Panc1 (cell line): Measurements from ENCODE around the gene MAPK7. TPM values are rescaled to one million over a fixed set of nuclear protein-coding genes. Genes with fewer than 3 reads are reported as not detected.

Experiments used
- ATAC-seq: fragments of 200-7000 bp; cut with Tn5 transposase; 2 replicates; pipeline ENCODE4 v1.9.1; 2020; ENCODE audit warnings: mild to moderate bottlenecking, moderate library complexity
- BruUV-seq: library from RNA; stranded (reverse); fragments of 400-500 nt; replicated peaks from 2 replicates; lab custom pipeline; 2021; lab: Mats Ljungman, UMichigan
- CTCF ChIA-PET: fragments of 300-600 bp; sonication (Branson Sonifier 250); formaldehyde crosslinking; loops from one replicate; lab custom pipeline; 2022; ENCODE audit warnings: antibody characterized with exemption; lab: Charles Lee
- POLR2A ChIA-PET: fragments of 300-600 bp; sonication (Branson Sonifier 250); formaldehyde crosslinking; loops from one replicate; lab custom pipeline; 2022; ENCODE audit warnings: antibody characterized with exemption; lab: Charles Lee
- DNase-seq: peaks from one replicate; pipeline ENCODE4 v3.0.0-alpha.2; 2010; ENCODE audit warnings: low read depth, low spot score
- H3K27ac ChIP-seq: 2 replicates; pipeline ENCODE4 v1.5.1; 2011; ENCODE audit warnings: mild to moderate bottlenecking, low read length, inconsistent platforms
- H3K27me3 ChIP-seq: fragments of 200-500 bp; sonication (Bioruptor generic); 2 replicates; pipeline ENCODE4 v1.6.0; 2014; ENCODE audit warnings: low read length, inconsistent platforms; ENCODE audit not compliant: control insufficient read depth, insufficient read depth
- H3K36me3 ChIP-seq: fragments of 200-500 bp; sonication (Bioruptor generic); 2 replicates; pipeline ENCODE4 v1.5.1; 2014; ENCODE audit warnings: inconsistent platforms, mild to moderate bottlenecking, low read length, moderate library complexity; ENCODE audit not compliant: control insufficient read depth, insufficient read depth
- H3K4me1 ChIP-seq: 2 replicates; pipeline ENCODE4 v1.5.1; 2011; ENCODE audit warnings: inconsistent platforms, mild to moderate bottlenecking, low read length, moderate library complexity; ENCODE audit not compliant: control insufficient read depth, insufficient read depth
- H3K4me3 ChIP-seq, 2 experiments: 2 replicates each; pipeline ENCODE4 v1.5.1; 2011 to 2012; ENCODE audit warnings: low read depth in 2 of 2, low read length in 2 of 2, mild to moderate bottlenecking in 2 of 2, inconsistent platforms in 1 of 2, moderate library complexity in 1 of 2
- H3K9me3 ChIP-seq: fragments of 200-500 bp; sonication (Bioruptor generic); 2 replicates; pipeline ENCODE4 v1.5.1; 2014; ENCODE audit warnings: low read depth, mild to moderate bottlenecking, inconsistent platforms, low read length, moderate library complexity; ENCODE audit not compliant: control insufficient read depth, insufficient read depth
- POLR2AphosphoS5 ChIP-seq: IDR thresholded peaks from 2 replicates; pipeline ENCODE4 v1.6.1; 2012; ENCODE audit warnings: mild to moderate bottlenecking, low read depth, low read length, moderate library complexity
- SIN3A ChIP-seq: IDR thresholded peaks from 2 replicates; pipeline ENCODE4 v1.6.1; 2012; ENCODE audit warnings: low read depth, mild to moderate bottlenecking, low read length, moderate library complexity, borderline replicate concordance; ENCODE audit not compliant: insufficient read depth
- TCF7L2 ChIP-seq: IDR thresholded peaks from 2 replicates; pipeline ENCODE4 v1.6.1; 2011; ENCODE audit warnings: mild to moderate bottlenecking, low read depth, low read length, inconsistent platforms
- in situ Hi-C: cut with HindIII; loops from 2 replicates; pipeline ENCODE4 v1.10.0; 2016; ENCODE audit warnings: low sequenced_read_pairs, low pct_unique_long_range_greater_than_20kb
- intact Hi-C: fragments of 100-400 bp; cut with micrococcal nuclease; formaldehyde crosslinking; loops from one replicate; pipeline ENCODE4 v1.10.0; 2022; ENCODE audit not compliant: unreplicated experiment
- total RNA-seq: library from RNA; stranded (reverse); gene quantifications from one replicate; pipeline ENCODE4 v1.2.1, GENCODE V29; 2021; ENCODE audit not compliant: unreplicated experiment
- TF ChIP-seq, protein P1 (sequence below): fragments of 450-650 bp; IDR thresholded peaks from 2 replicates; pipeline ENCODE4 v1.5.1; 2017; ENCODE audit warnings: mild to moderate bottlenecking
- TF ChIP-seq, protein P2 (sequence below), 2 experiments: IDR thresholded peaks; 2 replicates each; pipeline ENCODE4 v1.6.1; 2011 to 2012; ENCODE audit warnings: low read depth in 2 of 2, control low read depth in 1 of 2, low read length in 1 of 2, mild to moderate bottlenecking in 1 of 2, moderate library complexity in 1 of 2; ENCODE audit not compliant: insufficient read depth in 1 of 2

The MAPK7 gene
- total RNA-seq, 1 experiment from 2014 or later: 28.9 TPM

GRCh38 chr17:19374136-19374535 is 4.2 kb upstream of the MAPK7 start:
- Histone ChIP-seq H3K4me1 (no peaks in the 10 kb centered on the region; the same call in 1 of the 2 replicates), H3K27ac (no peak overlapping the region), H3K4me3 (no peak overlapping the region), H3K27me3 (no peaks in the 10 kb centered on the region), H3K9me3 (no peaks in the 10 kb centered on the region), H3K36me3 (peaks cover 6% of the 10 kb centered on the region; the same call in 1 of the 2 replicates)
- BruUV-seq: no TSS peak
- TF ChIP-seq SIN3A (no peak), POLR2AphosphoS5 (no peak), TCF7L2 (no peak)
- TF ChIP-seq, protein P1, sequence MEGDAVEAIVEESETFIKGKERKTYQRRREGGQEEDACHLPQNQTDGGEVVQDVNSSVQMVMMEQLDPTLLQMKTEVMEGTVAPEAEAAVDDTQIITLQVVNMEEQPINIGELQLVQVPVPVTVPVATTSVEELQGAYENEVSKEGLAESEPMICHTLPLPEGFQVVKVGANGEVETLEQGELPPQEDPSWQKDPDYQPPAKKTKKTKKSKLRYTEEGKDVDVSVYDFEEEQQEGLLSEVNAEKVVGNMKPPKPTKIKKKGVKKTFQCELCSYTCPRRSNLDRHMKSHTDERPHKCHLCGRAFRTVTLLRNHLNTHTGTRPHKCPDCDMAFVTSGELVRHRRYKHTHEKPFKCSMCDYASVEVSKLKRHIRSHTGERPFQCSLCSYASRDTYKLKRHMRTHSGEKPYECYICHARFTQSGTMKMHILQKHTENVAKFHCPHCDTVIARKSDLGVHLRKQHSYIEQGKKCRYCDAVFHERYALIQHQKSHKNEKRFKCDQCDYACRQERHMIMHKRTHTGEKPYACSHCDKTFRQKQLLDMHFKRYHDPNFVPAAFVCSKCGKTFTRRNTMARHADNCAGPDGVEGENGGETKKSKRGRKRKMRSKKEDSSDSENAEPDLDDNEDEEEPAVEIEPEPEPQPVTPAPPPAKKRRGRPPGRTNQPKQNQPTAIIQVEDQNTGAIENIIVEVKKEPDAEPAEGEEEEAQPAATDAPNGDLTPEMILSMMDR: no peak
- TF ChIP-seq, protein P2, sequence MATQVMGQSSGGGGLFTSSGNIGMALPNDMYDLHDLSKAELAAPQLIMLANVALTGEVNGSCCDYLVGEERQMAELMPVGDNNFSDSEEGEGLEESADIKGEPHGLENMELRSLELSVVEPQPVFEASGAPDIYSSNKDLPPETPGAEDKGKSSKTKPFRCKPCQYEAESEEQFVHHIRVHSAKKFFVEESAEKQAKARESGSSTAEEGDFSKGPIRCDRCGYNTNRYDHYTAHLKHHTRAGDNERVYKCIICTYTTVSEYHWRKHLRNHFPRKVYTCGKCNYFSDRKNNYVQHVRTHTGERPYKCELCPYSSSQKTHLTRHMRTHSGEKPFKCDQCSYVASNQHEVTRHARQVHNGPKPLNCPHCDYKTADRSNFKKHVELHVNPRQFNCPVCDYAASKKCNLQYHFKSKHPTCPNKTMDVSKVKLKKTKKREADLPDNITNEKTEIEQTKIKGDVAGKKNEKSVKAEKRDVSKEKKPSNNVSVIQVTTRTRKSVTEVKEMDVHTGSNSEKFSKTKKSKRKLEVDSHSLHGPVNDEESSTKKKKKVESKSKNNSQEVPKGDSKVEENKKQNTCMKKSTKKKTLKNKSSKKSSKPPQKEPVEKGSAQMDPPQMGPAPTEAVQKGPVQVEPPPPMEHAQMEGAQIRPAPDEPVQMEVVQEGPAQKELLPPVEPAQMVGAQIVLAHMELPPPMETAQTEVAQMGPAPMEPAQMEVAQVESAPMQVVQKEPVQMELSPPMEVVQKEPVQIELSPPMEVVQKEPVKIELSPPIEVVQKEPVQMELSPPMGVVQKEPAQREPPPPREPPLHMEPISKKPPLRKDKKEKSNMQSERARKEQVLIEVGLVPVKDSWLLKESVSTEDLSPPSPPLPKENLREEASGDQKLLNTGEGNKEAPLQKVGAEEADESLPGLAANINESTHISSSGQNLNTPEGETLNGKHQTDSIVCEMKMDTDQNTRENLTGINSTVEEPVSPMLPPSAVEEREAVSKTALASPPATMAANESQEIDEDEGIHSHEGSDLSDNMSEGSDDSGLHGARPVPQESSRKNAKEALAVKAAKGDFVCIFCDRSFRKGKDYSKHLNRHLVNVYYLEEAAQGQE (IDR thresholded peaks at IDR 0.05; ENCODE audit: insufficient read depth in 1 of 2, low read depth in 2 of 2, low read length in 1 of 2): no peak
- no peak for ATAC-seq
- DNase-seq: no peak
- in situ Hi-C loops: no loop called here
- intact Hi-C loops: no loop called here
- CTCF ChIA-PET: no interaction called here
- POLR2A ChIA-PET: no interaction called here

DNA sequence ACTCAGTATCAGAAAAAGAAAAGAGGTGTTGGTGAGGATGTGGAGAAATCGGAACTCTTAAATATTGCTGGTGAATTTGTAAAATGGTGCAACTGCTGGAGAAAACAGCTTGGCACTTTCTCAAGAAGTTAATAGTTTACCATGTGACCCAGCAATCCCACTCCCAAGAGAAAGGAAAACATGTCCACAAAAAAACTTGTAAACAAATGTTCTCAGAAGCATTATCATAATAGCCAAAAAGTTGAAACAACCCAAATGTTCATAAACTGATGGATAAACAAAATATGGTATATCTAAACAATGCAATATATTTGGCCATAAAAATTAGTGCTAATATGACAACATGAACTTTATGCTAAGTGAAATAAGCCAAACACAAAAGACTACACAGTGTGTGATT is 2.6 kb upstream of the MAPK7 start:
- Histone ChIP-seq H3K27ac (no peak overlapping the region), H3K9me3 (no peaks in the 10 kb centered on the region), H3K36me3 (peaks cover 6% of the 10 kb centered on the region), H3K4me1 (no peaks in the 10 kb centered on the region; the same call in 1 of the 2 replicates), H3K27me3 (no peaks in the 10 kb centered on the region), H3K4me3 (no peak overlapping the region)
- no peak for TF ChIP-seq TCF7L2
- no peak for TF ChIP-seq POLR2AphosphoS5
- TF ChIP-seq, protein P1: no peak
- TF ChIP-seq SIN3A: no peak
- TF ChIP-seq, protein P2 (IDR thresholded peaks at IDR 0.05; ENCODE audit: insufficient read depth in 1 of 2, low read depth in 2 of 2, low read length in 1 of 2): no peak
- POLR2A ChIA-PET: no interaction called here
- BruUV-seq: no TSS peak
- ATAC-seq (no peak), DNase-seq (no peak)
- CTCF ChIA-PET: no interaction called here
- intact Hi-C loops: loop anchor here (5.0 kb wide), 1 partner anchor 72 kb away; no protein-coding TSS in a partner anchor
- in situ Hi-C loops: no loop called here
